Measurements from ENCODE around the gene EPHA6.

DNA sequence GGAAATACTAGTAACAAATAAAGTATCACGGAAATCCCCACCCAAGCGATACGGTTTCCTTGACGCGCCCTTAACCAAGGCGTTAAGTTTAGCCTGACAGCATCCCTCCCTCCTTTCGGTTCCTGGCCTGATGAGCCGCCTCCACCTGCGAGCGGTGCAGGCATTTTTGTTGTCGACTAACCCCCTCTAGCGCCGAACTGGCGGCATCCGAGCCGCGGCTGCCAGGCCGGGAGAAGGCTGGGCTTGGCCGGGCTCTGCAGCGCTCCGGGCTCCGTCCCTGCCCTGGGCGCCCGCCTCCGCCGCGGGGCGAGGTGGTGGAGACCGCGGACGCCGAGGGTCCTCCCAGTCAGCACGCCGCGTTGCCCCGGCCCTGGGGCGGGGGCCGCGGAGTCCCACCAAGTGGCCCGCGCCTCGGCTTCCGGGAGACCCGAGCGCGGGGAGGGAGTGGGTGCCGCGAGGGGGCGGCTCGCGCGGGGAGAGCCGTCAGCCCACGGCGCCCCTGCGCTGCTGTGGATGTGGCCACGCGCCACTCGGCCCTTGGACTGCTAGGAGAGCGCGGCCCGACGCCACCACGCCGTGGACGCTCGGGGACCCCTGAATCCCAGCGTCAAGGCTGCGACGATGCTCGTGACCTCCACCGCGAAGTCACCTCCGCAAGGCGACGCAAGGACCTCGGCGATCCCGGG, 1.1 kb upstream of the EPHA6 start:
- TF ChIP-seq POLR2AphosphoS5 (IDR thresholded peaks at IDR 0.05; ENCODE audit: borderline replicate concordance, low read depth, low read length) = no peak
- no peak for TF ChIP-seq EZH2 (IDR thresholded peaks at IDR 0.05)
- no peak for TF ChIP-seq FOXP2 (optimal IDR thresholded peaks at IDR 0.05; ENCODE audit: control extremely low read depth, extremely low read length, insufficient read depth)

Measured in SK-N-MC (cell line).